Measurements from ENCODE around the gene LAMTOR5.

DNA sequence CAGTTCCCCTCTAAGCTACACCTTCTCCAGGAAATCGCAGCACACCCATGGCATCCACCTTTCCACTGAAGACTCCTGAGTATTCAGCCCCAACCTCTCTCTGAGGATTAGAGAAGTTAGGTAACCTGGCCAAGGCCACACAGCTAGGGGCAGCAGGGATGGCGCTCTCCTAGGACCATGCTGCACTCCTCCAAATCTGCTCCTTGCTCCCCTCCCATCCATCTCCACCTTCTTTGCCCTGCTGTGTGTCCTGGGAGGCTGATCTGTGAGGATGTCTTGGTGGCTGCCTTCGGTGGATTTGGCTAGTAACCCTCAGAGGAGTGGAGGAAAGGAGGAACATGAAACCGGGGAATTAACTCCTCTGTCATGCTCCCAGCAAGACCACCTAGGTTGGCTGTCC lies 23.4 kb upstream of the LAMTOR5 start:
- TF ChIP-seq CTCF (IDR thresholded peaks at IDR 0.05 in 8 of 11, conservative IDR thresholded peaks at IDR 0.05 in 3 of 11) (no peak), POLR2A (IDR thresholded peaks at IDR 0.05) (no peak), POLR2AphosphoS5 (IDR thresholded peaks at IDR 0.05) (no peak)
